Stimulated activated CD8-positive, alpha-beta memory T cell treated with anti-CD3 and anti-CD28 coated beads, Interleukin-2, amount 100 ng/mL, for 1 hour (primary cell): Measurements from ENCODE around the gene PERCC1.
A peak's percentile ranks its signal among the peaks of the same experiment; 100 is the strongest.

Experiments
- DNase-seq, 2 donors: peaks; one replicate each; pipeline ENCODE4 v3.0.0-alpha.2; 2020; ENCODE audit warnings: low read depth in 2 of 2

PERCC1 gene

GRCh38 chr16:1412847-1413246 is 18.0 kb upstream of the PERCC1 start:
- no peak for DNase-seq

- peak; percentile 23 to 43 for DNase-seq
These were observed 17.0 kb upstream of the PERCC1 start for GRCh38 chr16:1413684-1414531.

- DNase-seq: peak; percentile 73 to 74
These were observed 16.2 kb upstream of the PERCC1 start, which contains the start of gene UNKL for GRCh38 chr16:1414532-1415260. Gene UNKL (minus strand): TSS chr16:1414704. CDS start chr16:1414691, 13 bp downstream.

- no peak for DNase-seq
These were observed 14.3 kb upstream of the PERCC1 start for GRCh38 chr16:1416521-1416941.

GRCh38 chr16:1420111-1420539 is 10.8 kb upstream of the PERCC1 start:
- no peak for DNase-seq

- no peak for DNase-seq
These were observed 8.8 kb upstream of the PERCC1 start for GRCh38 chr16:1422076-1422475.

- no peak for DNase-seq
These were observed 6.8 kb upstream of the PERCC1 start for GRCh38 chr16:1424028-1424427.

- no peak for DNase-seq
These were observed 5.1 kb upstream of the PERCC1 start for GRCh38 chr16:1425616-1426370.

- no peak for DNase-seq
These were observed 4.0 kb upstream of the PERCC1 start for GRCh38 chr16:1426734-1427471.

GRCh38 chr16:1427473-1428461 is 3.1 kb upstream of the PERCC1 start:
- no peak for DNase-seq

GRCh38 chr16:1428511-1428910 is 2.4 kb upstream of the PERCC1 start:
- no peak for DNase-seq

- no peak for DNase-seq
These were observed 1.9 kb upstream of the PERCC1 start for GRCh38 chr16:1429012-1429411.

GRCh38 chr16:1429631-1430030 is 1.2 kb upstream of the PERCC1 start:
- no peak for DNase-seq

GRCh38 chr16:1430214-1430758 is 592 bp upstream of the PERCC1 start:
- DNase-seq: no peak

- DNase-seq: no peak
These were observed 806 bp downstream of the PERCC1 start for GRCh38 chr16:1431497-1432270.

- no peak for DNase-seq
These were observed 1.7 kb downstream of the PERCC1 start for GRCh38 chr16:1432388-1433262.

GRCh38 chr16:1433263-1433560 is 2.3 kb downstream of the PERCC1 start:
- DNase-seq: no peak

- no peak for DNase-seq
These were observed 2.9 kb downstream of the PERCC1 start for GRCh38 chr16:1433756-1434155.
